ENCODE results near the gene DAZAP1. TPM values are rescaled to one million over a fixed set of nuclear protein-coding genes. Genes with fewer than 3 reads are reported as not detected.

Gene DAZAP1
- total RNA-seq, 1 experiment from 2014 or later: 144 TPM

- no peak overlapping the region for H3K4me2 ChIP-seq
- peaks cover 10% of the 10 kb centered on the region; the same call in 1 of the 2 replicates for H3K4me1 ChIP-seq (replicated peaks; ENCODE audit: insufficient read depth)
- H2AFZ ChIP-seq: no peak overlapping the region
- H3K27ac ChIP-seq: no peak overlapping the region
- ChIA-PET POLR2A (ENCODE audit: unreplicated experiment) (no interaction called here), CTCF (no interaction called here)
- H3K27me3 ChIP-seq (ENCODE audit: insufficient read depth, low read depth): no peaks in the 10 kb centered on the region
- no peak for TF ChIP-seq CTCF (conservative IDR thresholded peaks at IDR 0.05)
- TF ChIP-seq EZH2 (IDR thresholded peaks at IDR 0.05; ENCODE audit: low read depth): no peak
- no peaks in the 10 kb centered on the region for H3K79me2 ChIP-seq (ENCODE audit: low read depth)
- intact Hi-C loops (cut with micrococcal nuclease; ENCODE audit: unreplicated experiment): no loop called here
- no peak overlapping the region for H3K4me3 ChIP-seq
- no peak for DNase-seq
- H3F3A ChIP-seq (ENCODE audit: insufficient read depth, low read depth): peaks cover 25% of the 10 kb centered on the region
- no TSS peak for BruUV-seq (replicated peaks)
- no peaks in the 10 kb centered on the region for H3K36me3 ChIP-seq (ENCODE audit: low read depth)
- H3K9me3 ChIP-seq (ENCODE audit: insufficient read depth, low read depth): no peaks in the 10 kb centered on the region
- H4K20me1 ChIP-seq (ENCODE audit: insufficient read depth): peaks cover 3% of the 10 kb centered on the region; the same call in 1 of the 2 replicates
- no peaks in the 10 kb centered on the region for H3K9me2 ChIP-seq (ENCODE audit: insufficient read depth)
Measured at GRCh38 chr19:1447504-1447903, 40.1 kb downstream of the DAZAP1 start.

GRCh38 chr19:1447944-1448343 is 40.6 kb downstream of the DAZAP1 start:
- Histone ChIP-seq H3K9me2 (ENCODE audit: insufficient read depth) (no peaks in the 10 kb centered on the region), H3K36me3 (ENCODE audit: low read depth) (no peaks in the 10 kb centered on the region), H3K9me3 (ENCODE audit: insufficient read depth, low read depth) (no peaks in the 10 kb centered on the region), H3K4me1 (replicated peaks; ENCODE audit: insufficient read depth) (peaks cover 10% of the 10 kb centered on the region; the same call in 1 of the 2 replicates), H3K4me3 (no peak overlapping the region), H3K79me2 (ENCODE audit: low read depth) (no peaks in the 10 kb centered on the region), H3K27me3 (ENCODE audit: insufficient read depth, low read depth) (no peaks in the 10 kb centered on the region), H4K20me1 (ENCODE audit: insufficient read depth) (no peaks in the 10 kb centered on the region; the same call in 1 of the 2 replicates), H3K4me2 (no peak overlapping the region), H3K27ac (no peak overlapping the region), H3F3A (ENCODE audit: insufficient read depth, low read depth) (peaks cover 20% of the 10 kb centered on the region), H2AFZ (no peak overlapping the region)
- TF ChIP-seq CTCF (conservative IDR thresholded peaks at IDR 0.05) (no peak), EZH2 (IDR thresholded peaks at IDR 0.05; ENCODE audit: low read depth) (no peak)
- intact Hi-C loops (cut with micrococcal nuclease; ENCODE audit: unreplicated experiment): no loop called here
- DNase-seq: no peak
- no TSS peak for BruUV-seq (replicated peaks)
- ChIA-PET POLR2A (ENCODE audit: unreplicated experiment) (no interaction called here), CTCF (no interaction called here)

- POLR2A ChIA-PET (ENCODE audit: unreplicated experiment): no interaction called here
Measured at GRCh38 chr19:1449467-1450442, 42.4 kb downstream of the DAZAP1 start, which contains the start of gene APC2. Gene APC2, plus strand, starts transcription at chr19:1450121. Its CDS starts 2,881 bp downstream, at chr19:1453002.

More at GRCh38 chr19:1449467-1450442, 42.4 kb downstream of the DAZAP1 start, which contains the start of gene APC2:
- Histone ChIP-seq H3K4me3 (no peak within 1 kb of the TSS), H3K4me1 (replicated peaks; ENCODE audit: insufficient read depth) (no peaks in the 10 kb centered on the region), H3F3A (ENCODE audit: insufficient read depth, low read depth) (peaks cover 7% of the 10 kb centered on the region), H3K79me2 (ENCODE audit: low read depth) (no peaks in the 10 kb centered on the region), H3K9me3 (ENCODE audit: insufficient read depth, low read depth) (no peaks in the 10 kb centered on the region), H3K4me2 (no peak within 1 kb of the TSS), H3K36me3 (ENCODE audit: low read depth) (no peaks in the 10 kb centered on the region), H3K27ac (no peak within 1 kb of the TSS), H3K27me3 (ENCODE audit: insufficient read depth, low read depth) (no peaks in the 10 kb centered on the region), H2AFZ (no peak within 1 kb of the TSS), H3K9me2 (ENCODE audit: insufficient read depth) (no peaks in the 10 kb centered on the region), H4K20me1 (ENCODE audit: insufficient read depth) (no peaks in the 10 kb centered on the region)
- no TSS peak for BruUV-seq (replicated peaks)
- TF ChIP-seq EZH2 (IDR thresholded peaks at IDR 0.05; ENCODE audit: low read depth) (no peak), CTCF (conservative IDR thresholded peaks at IDR 0.05) (no peak)
- CTCF ChIA-PET: no interaction called here
- intact Hi-C loops (cut with micrococcal nuclease; ENCODE audit: unreplicated experiment): no loop called here
- no peak for DNase-seq

Measured in PC-9 (cell line).